Neural cell (in vitro differentiated cells): ENCODE data around the gene LARGE1. TPM values are rescaled to one million over a fixed set of nuclear protein-coding genes. Genes with fewer than 3 reads are reported as not detected.

Source experiments
- H2AFZ ChIP-seq: fragments of 200-600, 300-800 bp; sonication (generic), shearing (Covaris generic); 2 replicates; pipeline ENCODE4 v1.6.0; 2014; ENCODE audit warnings: low read depth, mild to moderate bottlenecking, antibody characterized with exemption, low read length, moderate library complexity
- H3F3A ChIP-seq: fragments of 200-600 bp; shearing (Covaris generic); 2 replicates; pipeline ENCODE4 v1.6.1; 2016; ENCODE audit warnings: mild to moderate bottlenecking, moderate library complexity, mixed read lengths, antibody characterized with exemption, low read length; ENCODE audit not compliant: insufficient read depth, poor library complexity, severe bottlenecking
- H3K27ac ChIP-seq: fragments of 200-600, 300-800 bp; sonication (generic), shearing (Covaris generic); 2 replicates; pipeline ENCODE4 v1.5.1; 2014; ENCODE audit warnings: mild to moderate bottlenecking, low read length, moderate library complexity
- H3K27me3 ChIP-seq: fragments of 300-800, 200-600 bp; sonication (generic), shearing (Covaris generic); 2 replicates; pipeline ENCODE4 v1.6.0; 2014; ENCODE audit warnings: mild to moderate bottlenecking, low read depth, low read length, moderate library complexity; ENCODE audit not compliant: insufficient read depth
- H3K36me3 ChIP-seq: fragments of 300-800, 200-600 bp; sonication (generic), shearing (Covaris generic); 2 replicates; pipeline ENCODE4 v1.5.1; 2014; ENCODE audit warnings: mild to moderate bottlenecking, antibody characterized with exemption, low read length, moderate library complexity; ENCODE audit not compliant: insufficient read depth
- H3K4me2 ChIP-seq: fragments of 300-800, 200-600 bp; sonication (generic), shearing (Covaris generic); 2 replicates; pipeline ENCODE4 v1.6.0; 2014; ENCODE audit warnings: mild to moderate bottlenecking, low read length
- H3K4me3 ChIP-seq: fragments of 300-800, 200-600 bp; sonication (generic), shearing (Covaris generic); 2 replicates; pipeline ENCODE4 v1.5.1; 2014; ENCODE audit warnings: mild to moderate bottlenecking, low read length, moderate library complexity
- H3K79me2 ChIP-seq: fragments of 200-600 bp; shearing (Covaris generic); replicated peaks from 2 replicates; pipeline ENCODE4 v1.6.0; 2014; ENCODE audit warnings: mild to moderate bottlenecking, low read length, moderate library complexity; ENCODE audit not compliant: insufficient read depth
- H3K9ac ChIP-seq: fragments of 300-800, 200-600 bp; sonication (generic), shearing (Covaris generic); 2 replicates; pipeline ENCODE4 v1.6.1; 2016; ENCODE audit warnings: mild to moderate bottlenecking, low read length, mixed read lengths
- H3K9me2 ChIP-seq: fragments of 200-600 bp; shearing (Covaris generic); 2 replicates; pipeline ENCODE4 v1.6.1; 2016; ENCODE audit warnings: mild to moderate bottlenecking, low read length, mixed read lengths; ENCODE audit not compliant: insufficient read depth
- H3K9me3 ChIP-seq: fragments of 200-600, 300-800 bp; sonication (generic), shearing (Covaris generic); 2 replicates; pipeline ENCODE4 v1.6.1; 2016; ENCODE audit warnings: mild to moderate bottlenecking, mixed run types, low read length, moderate library complexity, mixed read lengths
- H4K20me1 ChIP-seq: fragments of 200-600 bp; shearing (Covaris generic); 2 replicates; pipeline ENCODE4 v1.6.1; 2016; ENCODE audit warnings: mild to moderate bottlenecking, mixed run types; ENCODE audit not compliant: insufficient read depth
- CTCF ChIP-seq: fragments of 450-650 bp; IDR thresholded peaks from 2 replicates; pipeline ENCODE4 v1.5.1; 2014; ENCODE audit warnings: antibody characterized with exemption, mild to moderate bottlenecking, moderate library complexity; ENCODE audit not compliant: poor library complexity, severe bottlenecking
- EP300 ChIP-seq: fragments of 450-650 bp; conservative IDR thresholded peaks from 2 replicates; pipeline ENCODE4 v1.6.1; 2014; ENCODE audit warnings: antibody characterized with exemption, mild to moderate bottlenecking, moderate library complexity; ENCODE audit not compliant: poor library complexity, severe bottlenecking
- EZH2 ChIP-seq: fragments of 200-600, 300-800 bp; shearing (Covaris generic), sonication (generic); IDR thresholded peaks from 2 replicates; pipeline ENCODE4 v1.6.1; 2014; ENCODE audit warnings: antibody characterized with exemption, low read length, borderline replicate concordance, mild to moderate bottlenecking; ENCODE audit not compliant: insufficient read depth, poor library complexity, severe bottlenecking
- MXI1 ChIP-seq: fragments of 450-650 bp; conservative IDR thresholded peaks from 2 replicates; pipeline ENCODE4 v1.6.1; 2014; ENCODE audit warnings: antibody characterized with exemption, mild to moderate bottlenecking; ENCODE audit not compliant: poor library complexity, severe bottlenecking
- POLR2AphosphoS5 ChIP-seq: IDR thresholded peaks from 2 replicates; pipeline ENCODE4 v1.6.1; 2012
- RAD21 ChIP-seq: fragments of 450-650 bp; conservative IDR thresholded peaks from 2 replicates; pipeline ENCODE4 v1.6.1; 2014; ENCODE audit warnings: antibody characterized with exemption, mild to moderate bottlenecking, moderate library complexity
- REST ChIP-seq: IDR thresholded peaks from 2 replicates; pipeline ENCODE4 v1.6.1; 2012; ENCODE audit warnings: borderline replicate concordance
- SMC3 ChIP-seq: fragments of 450-650 bp; conservative IDR thresholded peaks from 2 replicates; pipeline ENCODE4 v1.6.1; 2014; ENCODE audit warnings: antibody characterized with exemption, mild to moderate bottlenecking, moderate library complexity; ENCODE audit not compliant: poor library complexity
- TAF1 ChIP-seq: IDR thresholded peaks from 2 replicates; pipeline ENCODE4 v1.6.1; 2012; ENCODE audit warnings: low read depth
- polyA plus RNA-seq: library from polyadenylated mRNA; depleted of rRNA; stranded (reverse); fragments of >200 nt; gene quantifications from 2 replicates; pipeline ENCODE4 v1.2.3, GENCODE V29; 2014

The LARGE1 gene
- polyA plus RNA-seq, 1 donor from 2014 or later = 27.5 TPM

GRCh38 chr22:33897448-33897835 lies 22.8 kb downstream of the LARGE1 start:
- Histone ChIP-seq H4K20me1 (no peaks in the 10 kb centered on the region), H3K27ac (no peak overlapping the region)

DNA sequence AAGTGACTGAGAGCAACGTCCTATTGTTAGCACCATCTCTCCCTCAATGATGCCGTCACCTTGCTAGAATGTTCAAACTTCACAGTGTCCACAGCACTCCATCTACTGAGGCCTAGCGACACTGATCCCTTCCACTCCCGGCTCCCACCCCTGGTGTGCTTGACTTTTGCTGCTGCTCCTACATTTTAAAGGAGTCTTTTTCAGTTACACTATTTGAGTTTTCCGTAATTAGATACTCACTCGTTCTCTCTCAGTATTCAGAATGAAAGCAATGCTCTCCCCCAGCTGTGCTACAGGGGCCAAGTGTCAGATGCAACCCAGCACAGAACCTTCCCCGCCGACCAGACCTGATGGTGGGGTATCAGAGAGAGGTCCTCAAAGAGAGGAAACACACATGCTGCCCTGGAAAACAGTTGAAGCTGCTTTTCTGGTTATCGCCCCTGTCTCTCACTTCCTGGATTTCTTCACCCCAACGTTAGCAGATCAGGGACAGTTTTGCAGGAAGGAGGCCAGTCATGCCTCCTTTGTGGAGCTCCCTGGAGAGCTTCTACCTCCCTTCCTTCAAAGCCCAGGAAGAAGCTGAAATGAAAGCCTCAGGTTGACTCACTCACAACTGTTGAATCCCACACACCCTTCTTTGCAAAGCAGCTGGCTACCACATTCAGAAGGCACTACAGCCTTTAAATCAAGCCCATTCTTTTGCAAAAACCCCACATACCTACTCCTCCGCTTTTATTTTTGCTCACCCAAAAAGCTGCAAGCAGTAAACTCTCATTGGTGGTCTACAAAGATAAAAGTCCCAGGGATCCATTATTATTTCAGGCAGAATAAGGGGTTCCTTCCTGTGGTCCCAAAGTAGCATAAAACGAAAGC lies 23.5 kb downstream of the LARGE1 start:
- Histone ChIP-seq H2AFZ (no peak overlapping the region), H3F3A (no peaks in the 10 kb centered on the region), H3K4me2 (no peak overlapping the region), H3K9me3 (no peaks in the 10 kb centered on the region), H3K36me3 (no peaks in the 10 kb centered on the region), H3K4me3 (no peak overlapping the region), H3K27me3 (no peaks in the 10 kb centered on the region), H3K79me2 (no peaks in the 10 kb centered on the region), H3K9me2 (no peaks in the 10 kb centered on the region), H4K20me1 (no peaks in the 10 kb centered on the region), H3K27ac (no peak overlapping the region), H3K9ac (no peak overlapping the region)
- TF ChIP-seq MXI1 = no peak
- no peak for TF ChIP-seq RAD21
- no peak for TF ChIP-seq EP300
- no peak for TF ChIP-seq TAF1
- no peak for TF ChIP-seq EZH2
- TF ChIP-seq REST = no peak
- TF ChIP-seq SMC3 = no peak
- TF ChIP-seq POLR2AphosphoS5 = no peak
- no peak for TF ChIP-seq CTCF

More at GRCh38 chr22:33897448-33897835, 22.8 kb downstream of the LARGE1 start:
- Histone ChIP-seq H3K9ac (no peak overlapping the region), H2AFZ (no peak overlapping the region), H3K9me3 (no peaks in the 10 kb centered on the region), H3K27me3 (no peaks in the 10 kb centered on the region), H3K4me2 (no peak overlapping the region), H3K79me2 (no peaks in the 10 kb centered on the region), H3K36me3 (no peaks in the 10 kb centered on the region), H3K4me3 (no peak overlapping the region), H3F3A (no peaks in the 10 kb centered on the region), H3K9me2 (no peaks in the 10 kb centered on the region)
- TF ChIP-seq MXI1 (no peak), POLR2AphosphoS5 (peak; percentile 44)
